Glomerular visceral epithelial cell (primary cell): ENCODE results near the gene IGLON5.

Source experiments
- DNase-seq: peaks from one replicate; pipeline ENCODE4 v3.0.0-alpha.2; 2016; ENCODE audit errors: extremely low spot score

Gene IGLON5

DNA sequence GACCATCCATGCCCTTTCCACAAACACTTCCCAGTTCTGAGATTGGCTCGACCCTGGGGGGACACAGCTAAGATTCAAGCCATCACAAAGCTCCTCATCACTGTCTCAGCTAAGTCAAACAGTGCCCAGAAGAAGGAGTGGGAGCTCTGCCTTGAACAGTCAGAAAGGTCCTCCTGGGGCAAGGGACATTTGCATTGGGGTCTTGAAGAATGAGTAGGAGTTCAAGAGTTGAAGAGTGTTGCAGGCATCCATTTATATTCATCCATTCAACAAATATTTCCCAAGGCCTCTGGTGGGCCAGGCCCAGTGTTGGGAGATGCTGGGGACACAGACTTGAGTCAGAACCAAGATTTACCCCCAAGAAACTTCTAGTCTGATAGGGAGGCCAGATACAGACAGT lies 6.5 kb downstream of the IGLON5 start:
- DNase-seq, result no peak

DNA sequence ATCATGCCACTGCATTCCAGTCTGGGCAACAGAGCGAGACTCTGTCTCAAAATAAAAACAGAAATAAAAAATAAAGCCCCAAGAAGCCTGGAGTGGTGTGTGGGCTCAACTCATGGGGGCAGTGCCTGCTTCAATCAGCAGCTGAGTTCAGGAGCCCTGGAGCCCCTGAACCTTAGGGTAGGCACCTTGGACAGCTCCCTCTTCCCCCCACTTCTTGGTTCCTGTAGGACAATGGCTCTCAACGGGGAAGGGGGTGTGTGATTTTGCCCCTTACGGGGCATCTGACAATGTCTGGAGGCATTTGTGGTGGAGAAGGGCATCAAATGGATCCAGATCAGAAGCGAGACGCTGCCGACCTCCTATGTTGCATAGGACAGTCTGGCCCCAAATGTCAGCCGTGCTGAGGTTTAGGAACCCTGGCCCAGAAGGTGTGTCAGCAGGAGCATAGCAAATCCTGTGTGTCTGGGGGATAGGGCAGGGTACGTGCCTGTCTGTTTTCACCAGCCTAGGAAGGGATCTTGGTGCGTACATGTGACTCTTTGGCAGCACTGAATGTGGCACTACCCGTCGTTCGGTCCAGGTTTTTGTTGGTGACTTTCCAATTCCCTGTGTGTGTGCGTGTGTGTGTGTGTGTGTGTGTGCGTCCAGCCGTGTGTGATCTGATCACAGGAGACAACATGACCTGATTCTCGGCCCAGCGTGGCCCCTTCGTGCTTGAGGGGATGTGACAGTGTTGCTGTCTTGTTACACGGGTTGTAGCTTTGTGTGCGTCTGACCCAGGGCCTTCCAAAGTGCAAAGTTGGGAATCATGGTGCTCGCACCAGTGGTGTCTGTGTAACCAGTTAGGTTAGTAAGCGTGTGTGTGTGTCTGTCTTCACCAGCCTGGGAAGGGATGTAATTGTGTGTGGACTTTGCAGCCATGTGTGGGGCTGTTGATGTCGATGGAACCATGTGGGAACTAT lies 7.5 kb downstream of the IGLON5 start:
- no peak for DNase-seq

DNA sequence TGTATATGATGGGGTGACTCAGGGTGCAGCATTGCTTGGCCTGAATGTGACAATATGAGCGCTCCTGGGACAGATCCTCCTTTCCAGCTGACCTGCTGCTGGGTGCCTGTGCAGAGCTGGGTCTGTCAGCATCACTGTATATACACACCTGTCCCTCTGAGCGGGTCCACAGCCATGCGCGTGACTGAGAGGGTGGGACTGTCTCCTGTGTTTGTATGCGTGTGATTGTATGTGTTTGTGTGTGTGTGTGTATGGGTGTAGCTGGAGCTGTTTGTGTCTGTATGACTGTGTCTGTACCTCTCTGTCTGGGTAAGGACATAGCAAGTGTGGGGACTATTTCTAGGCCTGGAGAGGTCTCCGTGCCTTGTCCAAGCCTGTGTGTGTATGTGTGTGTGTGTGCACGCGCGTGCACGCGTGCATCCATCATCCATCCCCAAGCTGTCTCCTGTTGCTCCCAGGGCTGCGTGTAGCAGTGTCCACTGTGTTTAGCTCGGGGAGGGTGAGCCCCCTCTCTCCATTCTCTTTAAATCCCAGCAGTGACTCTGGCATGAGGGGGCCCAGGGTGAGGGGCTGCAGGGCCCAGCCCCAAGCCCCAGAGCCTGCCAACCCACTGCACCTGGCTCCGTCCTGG lies 8.3 kb downstream of the IGLON5 start:
- DNase-seq, result no peak

DNA sequence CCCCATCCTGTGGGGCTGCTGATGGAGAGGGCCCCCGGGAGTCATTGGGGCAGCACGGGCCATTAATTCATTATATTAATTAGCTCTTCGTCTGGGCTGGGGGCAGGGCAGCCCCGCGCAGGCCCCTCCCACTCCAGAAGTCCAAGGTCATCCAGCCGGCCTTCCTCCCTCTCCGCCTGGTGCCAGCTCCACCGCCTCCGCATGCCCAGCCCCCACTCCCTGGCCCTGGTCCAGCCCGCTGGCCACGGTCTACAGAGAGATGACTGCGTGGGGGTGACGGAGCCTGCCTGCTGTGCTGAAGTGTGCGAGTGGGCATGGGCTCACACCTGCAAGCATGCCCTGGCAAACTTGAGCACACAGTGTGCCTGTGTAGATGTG lies 8.8 kb downstream of the IGLON5 start:
- DNase-seq, result no peak

DNA sequence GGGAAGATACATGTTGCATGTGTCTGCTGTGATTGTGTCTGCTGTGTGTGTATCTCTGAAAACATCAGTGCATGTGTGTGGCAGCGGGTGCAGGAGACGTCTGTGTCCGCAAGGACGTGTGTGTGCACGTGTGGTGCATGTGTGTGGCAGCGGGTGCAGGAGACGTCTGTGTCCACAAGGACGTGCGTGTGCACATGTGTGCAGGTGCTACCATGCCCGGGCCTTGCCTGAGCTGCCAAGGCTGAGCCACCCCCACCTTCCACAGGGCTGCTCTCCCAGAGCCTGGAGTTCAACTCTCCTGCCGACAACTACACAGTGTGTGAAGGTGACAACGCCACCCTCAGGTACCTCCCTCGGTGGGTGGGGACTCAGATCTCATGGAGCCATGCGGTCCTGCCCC lies 10.4 kb downstream of the IGLON5 start:
- DNase-seq, result no peak

DNA sequence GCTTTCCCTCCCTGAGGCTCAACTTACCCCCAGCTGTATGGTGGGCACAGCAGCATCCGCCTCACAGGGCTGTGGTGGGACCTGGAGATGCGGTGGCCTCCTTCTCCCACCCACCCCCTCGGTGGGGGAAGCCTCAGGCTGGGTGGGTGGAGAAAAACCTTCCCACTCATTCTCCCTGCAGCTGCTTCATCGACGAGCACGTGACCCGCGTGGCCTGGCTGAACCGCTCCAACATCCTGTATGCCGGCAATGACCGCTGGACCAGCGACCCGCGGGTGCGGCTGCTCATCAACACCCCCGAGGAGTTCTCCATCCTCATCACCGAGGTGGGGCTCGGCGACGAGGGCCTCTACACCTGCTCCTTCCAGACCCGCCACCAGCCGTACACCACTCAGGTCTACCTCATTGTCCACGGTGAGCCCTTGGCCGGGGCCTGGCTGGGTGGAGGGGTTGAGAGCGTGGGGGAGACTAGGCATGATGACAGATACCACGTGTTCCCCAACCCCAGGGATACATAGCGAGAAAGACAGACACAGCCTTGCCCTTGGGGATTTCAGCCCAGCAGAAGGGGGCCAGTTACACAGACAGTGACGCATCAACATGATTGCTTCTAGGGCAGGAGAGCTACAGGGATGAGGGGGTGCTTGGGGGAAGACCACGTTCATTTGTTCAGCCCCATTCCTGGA lies 12.2 kb downstream of the IGLON5 start:
- DNase-seq, result no peak

DNA sequence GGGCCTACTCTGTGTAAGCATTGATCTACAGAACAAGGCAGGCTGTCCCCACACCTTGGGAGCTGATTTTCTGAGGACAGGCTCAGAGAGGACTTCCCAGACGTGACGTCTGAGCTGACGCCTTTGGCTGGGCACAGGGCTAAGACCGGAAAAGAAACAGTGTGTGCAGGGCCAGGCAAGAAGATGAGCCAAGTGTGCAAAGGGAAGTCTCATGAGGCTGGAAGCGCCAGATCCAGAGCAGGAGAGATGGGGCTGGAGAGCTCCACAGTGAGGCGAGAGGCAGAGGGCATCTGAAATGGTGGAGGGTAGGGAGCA lies 12.7 kb downstream of the IGLON5 start:
- no peak for DNase-seq

DNA sequence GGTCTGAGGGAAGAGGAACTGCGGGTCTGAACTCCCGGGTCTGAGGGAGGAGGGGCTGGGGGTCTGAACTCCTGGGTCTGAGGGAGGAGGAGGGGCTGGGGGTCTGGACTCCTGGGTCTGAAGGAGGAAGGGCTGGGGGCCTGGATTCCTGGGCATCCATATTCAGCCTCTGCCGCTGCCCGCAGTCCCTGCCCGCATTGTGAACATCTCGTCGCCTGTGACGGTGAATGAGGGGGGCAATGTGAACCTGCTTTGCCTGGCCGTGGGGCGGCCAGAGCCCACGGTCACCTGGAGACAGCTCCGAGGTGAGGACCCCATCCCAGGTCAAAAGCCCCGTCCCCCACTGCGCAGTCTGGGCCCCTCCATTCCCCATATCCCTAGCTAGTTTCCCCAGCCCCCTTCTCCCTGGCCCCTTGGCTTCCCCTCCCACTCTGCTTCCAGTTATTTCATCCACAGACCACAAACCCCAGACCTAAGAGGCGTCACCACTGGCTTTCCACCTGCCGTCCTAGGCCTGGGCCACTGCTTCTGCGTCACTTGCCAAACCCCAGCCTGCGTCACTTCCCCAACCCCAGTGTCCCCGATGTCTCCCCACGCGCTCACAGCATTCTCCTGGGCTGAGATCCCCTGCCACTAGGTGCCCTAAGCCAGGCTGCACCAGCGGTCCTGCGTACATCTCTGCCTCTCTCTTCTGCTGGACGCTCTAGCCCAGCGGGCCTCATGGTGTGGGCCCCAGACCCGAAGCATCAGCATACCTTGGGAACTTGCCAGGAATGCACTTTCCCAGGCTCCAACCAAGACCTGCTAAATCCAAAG lies 13.9 kb downstream of the IGLON5 start:
- DNase-seq, result no peak

DNA sequence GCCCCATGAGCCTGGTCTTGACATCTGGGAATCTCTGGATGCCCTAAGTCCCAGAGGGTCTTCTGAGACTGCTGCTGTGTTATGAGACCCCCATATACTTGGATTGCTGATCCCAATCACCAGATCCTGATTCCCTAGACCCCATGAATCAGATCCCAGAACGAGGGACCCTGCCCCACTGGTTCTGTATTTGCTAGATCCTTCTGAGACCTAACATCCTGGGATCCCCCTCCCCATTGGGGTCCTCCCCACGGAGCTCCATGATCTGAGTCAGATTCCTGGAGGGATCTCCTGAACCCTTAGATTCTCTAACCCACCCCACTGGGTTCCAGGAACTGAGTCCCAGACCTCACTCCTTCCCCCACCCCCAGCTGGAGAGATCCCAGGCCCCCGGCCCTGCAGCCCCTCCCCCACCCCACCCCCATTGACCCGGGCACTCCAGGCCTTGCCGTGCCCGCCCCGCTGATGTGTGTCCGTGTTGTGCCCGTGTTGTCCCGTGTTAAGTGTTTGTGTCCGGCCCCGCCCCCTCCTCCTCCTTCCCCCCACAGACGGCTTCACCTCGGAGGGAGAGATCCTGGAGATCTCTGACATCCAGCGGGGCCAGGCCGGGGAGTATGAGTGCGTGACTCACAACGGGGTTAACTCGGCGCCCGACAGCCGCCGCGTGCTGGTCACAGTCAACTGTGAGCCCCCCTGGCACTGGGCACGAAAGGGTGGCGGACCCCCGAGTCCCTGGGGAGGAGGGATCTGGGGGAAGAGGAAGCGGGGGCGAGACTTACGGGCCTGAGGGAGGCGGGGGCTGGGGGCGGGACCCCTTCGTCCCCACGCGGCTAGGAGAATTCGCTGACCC lies 15.0 kb downstream of the IGLON5 start:
- DNase-seq, result no peak

DNA sequence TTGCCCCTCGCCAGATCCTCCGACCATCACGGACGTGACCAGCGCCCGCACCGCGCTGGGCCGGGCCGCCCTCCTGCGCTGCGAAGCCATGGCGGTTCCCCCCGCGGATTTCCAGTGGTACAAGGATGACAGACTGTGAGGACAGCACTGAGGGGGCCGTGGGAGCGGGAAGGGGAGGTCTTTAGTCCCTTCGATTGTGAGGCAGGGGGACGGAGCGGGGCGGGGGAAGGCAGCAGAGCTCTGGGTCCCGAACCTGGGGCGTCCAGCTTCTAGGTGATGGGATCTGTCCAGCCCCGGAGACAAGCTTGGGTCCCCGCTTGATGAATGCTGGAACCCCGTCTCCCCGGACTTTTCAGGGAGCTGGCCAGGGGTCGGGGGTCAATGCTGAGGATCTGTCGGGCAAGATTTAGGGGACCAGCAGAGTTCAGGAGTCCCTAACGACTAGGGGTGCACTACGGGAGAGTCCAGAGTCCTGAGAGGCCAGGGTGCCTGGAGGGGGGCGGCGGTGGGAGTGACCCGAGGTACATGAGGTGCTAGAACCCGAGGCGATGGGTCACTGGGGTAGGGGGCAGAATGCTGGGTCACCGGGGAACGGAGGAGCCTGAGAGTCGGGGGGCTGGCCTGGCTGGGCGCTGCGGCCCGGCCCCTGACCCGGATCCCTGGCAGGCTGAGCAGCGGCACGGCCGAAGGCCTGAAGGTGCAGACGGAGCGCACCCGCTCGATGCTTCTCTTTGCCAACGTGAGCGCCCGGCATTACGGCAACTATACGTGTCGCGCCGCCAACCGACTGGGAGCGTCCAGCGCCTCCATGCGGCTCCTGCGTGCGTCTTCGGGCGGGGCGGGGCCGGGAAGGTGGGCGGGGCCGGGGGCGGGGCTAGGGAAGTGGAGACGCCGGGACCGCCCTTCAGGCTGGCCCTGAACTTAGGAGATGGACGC lies 15.9 kb downstream of the IGLON5 start:
- no peak for DNase-seq

DNA sequence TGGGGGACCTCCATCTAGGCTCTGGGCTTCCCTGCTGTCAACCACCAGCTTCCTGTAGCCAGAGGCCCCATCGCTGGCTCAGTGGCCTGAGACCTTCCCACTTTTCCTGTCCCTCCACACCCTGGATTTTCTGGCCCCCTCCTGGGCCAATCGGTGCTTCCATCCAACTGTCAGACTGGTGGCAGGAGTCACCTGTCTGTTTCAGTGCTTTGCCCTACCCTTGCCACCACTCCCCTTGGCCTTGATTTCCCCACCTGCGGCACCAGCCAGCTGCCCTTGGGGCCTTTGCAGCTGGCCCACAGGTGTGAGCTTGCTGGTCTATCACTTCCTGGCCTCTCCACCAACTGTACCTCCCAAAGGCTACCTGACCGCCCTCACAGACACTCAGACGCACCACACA lies 18.0 kb downstream of the IGLON5 start:
- DNase-seq, result no peak

DNA sequence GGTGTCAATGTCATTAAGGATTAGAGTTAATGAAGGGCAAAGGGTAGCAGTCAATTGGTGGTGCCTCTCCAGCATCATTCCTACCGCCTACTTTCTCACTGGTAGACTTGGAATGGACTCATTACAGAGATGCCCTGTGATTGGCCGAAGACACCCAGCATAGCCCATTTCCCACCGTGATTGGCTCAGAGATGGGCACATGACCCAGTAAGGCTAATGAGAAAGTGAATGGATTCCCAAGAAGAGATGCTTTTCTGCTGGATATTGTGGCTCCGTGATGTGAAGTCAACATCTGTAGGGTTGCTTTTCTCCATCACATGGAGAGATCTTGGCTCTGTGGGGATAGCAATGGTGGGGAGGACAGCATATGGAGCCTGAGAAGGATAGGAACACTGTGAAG lies 18.9 kb downstream of the IGLON5 start:
- DNase-seq, result no peak

DNA sequence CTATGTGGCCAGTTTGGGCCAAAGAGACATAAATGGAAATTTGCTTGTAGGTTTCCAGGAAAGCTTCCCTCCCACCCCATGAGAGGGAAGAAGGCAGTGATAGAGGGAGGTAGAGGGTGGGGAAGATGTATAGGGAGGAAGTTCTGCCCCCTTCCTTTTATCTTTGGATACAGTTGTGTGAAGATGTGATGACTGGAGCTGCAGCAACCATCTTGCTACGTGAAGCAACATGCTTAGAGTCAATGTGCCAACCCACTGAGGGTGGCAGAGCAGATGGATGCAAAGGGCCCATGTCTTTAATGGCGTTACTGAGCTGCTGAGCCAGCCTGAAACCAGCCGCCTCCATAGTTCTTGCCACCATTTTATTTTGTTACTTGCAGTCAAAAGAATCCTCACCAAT lies 19.7 kb downstream of the IGLON5 start:
- DNase-seq, result no peak

DNA sequence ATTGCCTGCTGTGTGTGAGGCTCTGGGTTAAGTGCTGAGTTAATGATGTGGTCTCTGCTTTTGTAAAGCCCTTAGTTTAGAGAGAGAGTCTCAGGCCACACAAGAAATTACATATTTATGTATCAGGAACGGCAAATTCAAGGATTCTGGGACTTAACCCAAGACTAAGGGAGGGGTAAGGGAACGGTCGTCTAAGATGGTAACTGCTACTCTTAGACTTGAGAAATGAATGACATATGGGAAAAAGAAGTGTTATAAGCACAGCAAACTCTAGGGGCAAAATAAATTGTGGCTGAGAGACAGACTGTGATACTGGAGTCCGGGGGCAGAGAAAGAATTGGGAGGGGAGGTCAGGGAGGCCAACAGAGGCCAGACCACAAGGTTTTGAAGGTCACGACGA lies 20.3 kb downstream of the IGLON5 start:
- DNase-seq, result no peak

DNA sequence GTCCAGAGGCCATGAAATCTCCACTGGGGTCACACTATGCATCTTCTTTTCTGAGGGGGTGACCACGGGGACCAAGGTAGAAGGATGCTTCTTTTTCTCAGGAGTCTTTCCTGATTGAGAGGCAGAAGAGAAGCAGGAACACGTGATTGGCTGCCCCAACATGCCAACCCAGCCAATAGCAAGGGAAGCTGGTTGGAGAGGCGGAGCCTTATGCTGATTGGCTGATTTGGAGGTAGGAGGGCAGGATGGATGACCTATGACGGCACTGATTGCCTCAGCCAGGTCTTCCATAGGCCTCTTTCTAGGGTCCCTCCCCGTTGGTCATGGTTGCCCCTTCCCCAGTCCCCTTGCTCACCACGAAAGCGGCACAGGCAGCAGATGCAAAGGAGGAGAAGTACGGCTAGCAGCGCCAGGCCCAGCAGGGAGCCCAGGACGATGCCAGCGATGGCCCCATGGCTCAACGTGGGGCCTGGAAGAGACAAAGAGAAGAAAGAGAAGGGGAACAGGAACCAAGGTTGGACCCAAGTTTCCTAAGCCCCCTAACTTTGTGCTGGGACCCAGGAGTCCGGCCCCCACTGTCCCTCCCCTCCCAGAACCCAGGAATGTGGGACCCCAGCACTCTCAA lies 22.5 kb downstream of the IGLON5 start:
- DNase-seq, result no peak

DNA sequence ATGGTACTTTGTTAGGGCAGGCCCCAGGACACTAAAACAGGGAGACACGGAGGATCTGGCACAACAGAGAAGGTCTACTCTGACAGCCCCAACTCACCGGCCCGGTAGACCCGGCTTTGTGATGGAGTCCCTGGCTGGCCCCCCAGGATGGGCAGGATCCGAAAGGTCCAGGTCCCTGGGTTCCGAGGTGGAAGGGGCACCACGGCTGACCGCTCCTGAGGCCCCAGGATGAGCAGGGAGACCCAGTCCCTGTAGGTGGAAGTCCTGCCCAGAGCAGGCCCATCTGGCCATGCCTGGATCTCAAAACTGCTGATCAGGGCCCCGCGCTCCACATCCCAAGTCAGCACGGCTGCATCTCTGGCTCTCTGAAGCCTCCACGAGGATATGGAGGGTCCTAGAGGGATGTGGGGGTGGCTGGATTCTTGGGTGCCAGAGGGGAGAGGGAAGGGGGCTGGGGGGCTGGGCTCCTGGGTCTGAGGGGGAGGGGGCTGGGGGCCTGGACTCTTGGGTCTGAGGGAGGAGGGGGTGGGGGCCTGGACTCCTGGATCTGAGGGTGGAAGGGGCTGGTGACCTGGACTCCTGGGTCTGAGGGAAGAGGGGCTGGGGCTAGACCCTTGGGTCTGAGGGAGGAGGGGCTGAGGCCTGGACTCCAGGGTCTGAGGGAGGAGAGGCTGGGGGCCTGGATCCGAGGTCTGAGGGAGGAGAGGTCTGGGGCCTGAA lies 25.9 kb downstream of the IGLON5 start:
- DNase-seq, result no peak

DNA sequence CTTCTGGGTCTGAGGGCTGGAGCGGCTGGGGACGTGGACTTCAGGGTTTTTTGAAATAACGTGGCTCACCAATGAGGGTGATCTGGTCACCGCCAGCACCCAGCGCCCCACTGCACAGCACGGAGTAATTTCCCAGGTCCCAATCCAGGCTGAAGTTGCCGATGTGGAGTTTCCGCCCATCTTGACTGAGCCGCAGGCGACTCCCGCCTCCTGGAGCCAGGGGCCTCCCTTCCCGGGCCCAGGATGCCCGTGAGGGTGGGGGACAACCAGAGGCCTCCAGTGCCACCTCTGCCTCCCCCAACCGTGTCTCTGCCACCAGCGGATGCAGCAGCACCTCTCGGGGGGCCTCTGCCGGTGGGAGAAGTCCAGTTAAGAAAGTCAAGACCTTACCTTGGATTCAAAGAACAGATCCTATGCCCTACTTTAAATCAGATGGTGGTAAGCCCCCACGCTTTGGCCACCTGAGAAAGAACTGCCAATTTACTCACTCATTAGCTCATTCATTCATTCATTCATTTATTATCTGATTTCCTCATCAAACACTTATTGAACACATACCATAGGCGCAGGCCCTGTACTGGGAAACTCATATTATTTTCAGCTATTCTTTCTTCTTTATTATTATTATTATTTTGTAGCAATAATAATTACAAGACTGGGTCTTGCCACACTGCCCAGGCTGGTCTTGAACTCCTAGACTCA lies 26.6 kb downstream of the IGLON5 start:
- DNase-seq, result no peak
